Endothelial cell of umbilical vein (primary cell): ENCODE results near the gene C2orf74. TPM values are rescaled to one million over a fixed set of nuclear protein-coding genes. Genes with fewer than 3 reads are reported as not detected.

Source experiments
- BruUV-seq: library from RNA; stranded (reverse); fragments of 400-500 nt; replicated peaks from 2 replicates; lab custom pipeline; 2021; lab: Mats Ljungman, UMichigan
- CTCF ChIA-PET: fragments of 300-600, 350-600 bp; sonication (Branson Sonifier 250); formaldehyde crosslinking; loops from one replicate; lab custom pipeline; 2021; ENCODE audit warnings: antibody characterized with exemption, inconsistent platforms; lab: Charles Lee
- POLR2A ChIA-PET: fragments of 300-600, 350-600 bp; sonication (Branson Sonifier 250); formaldehyde crosslinking; loops from one replicate; lab custom pipeline; 2021; ENCODE audit warnings: antibody characterized with exemption, inconsistent platforms; lab: Charles Lee
- DNase-seq: peaks from one replicate; pipeline ENCODE4 v3.0.0-alpha.2; 2011; ENCODE audit warnings: low read depth, low spot score
- FAIRE-seq: peaks from 2 replicates; lab custom pipeline; 2011; peaks lifted over from hg19 to GRCh38; lab: Jason Lieb, UNC
- H2AFZ ChIP-seq: 2 replicates; pipeline ENCODE4 v1.6.0; 2012; ENCODE audit warnings: low read depth, low read length, control low read depth, inconsistent platforms
- H3K27ac ChIP-seq: 2 replicates; pipeline ENCODE4 v1.5.1; 2011; ENCODE audit warnings: low read depth, mild to moderate bottlenecking, control low read depth, low read length, moderate library complexity; ENCODE audit not compliant: insufficient read depth
- H3K27me3 ChIP-seq, 2 experiments: 2 replicates each; pipeline versions ENCODE4 v1.6.0 to v1.6.1; 2011; ENCODE audit warnings: low read length in 2 of 2, mixed read lengths in 1 of 2; ENCODE audit not compliant: control insufficient read depth in 2 of 2, insufficient read depth in 2 of 2
- H3K36me3 ChIP-seq, 2 experiments: 2 replicates in 1 of 2; 3 replicates in 1 of 2; pipeline ENCODE4 v1.5.1; 2011; ENCODE audit warnings: low read length in 2 of 2, mild to moderate bottlenecking in 1 of 2, moderate library complexity in 1 of 2; ENCODE audit not compliant: control insufficient read depth in 2 of 2, insufficient read depth in 2 of 2; ENCODE audit errors: extremely low read depth in 1 of 2
- H3K4me1 ChIP-seq: 3 replicates; pipeline ENCODE4 v1.5.1; 2011; ENCODE audit warnings: mild to moderate bottlenecking, low read length; ENCODE audit not compliant: control insufficient read depth, insufficient read depth; ENCODE audit errors: extremely low read depth
- H3K4me2 ChIP-seq: 2 replicates; pipeline ENCODE4 v1.6.1; 2011; ENCODE audit warnings: low read length, control low read depth, mixed read lengths; ENCODE audit not compliant: insufficient read depth
- H3K4me3 ChIP-seq, 3 experiments: fragments of 200-600 bp in 1 of 3; sonication (generic), shearing (Covaris generic) in 1 of 3; replicated peaks in 1 of 3; 2 replicates each; pipeline ENCODE4 v1.5.1; 2011 to 2016; ENCODE audit warnings: control low read depth in 3 of 3, low read length in 3 of 3, mild to moderate bottlenecking in 2 of 3, inconsistent platforms in 1 of 3, low read depth in 1 of 3, moderate library complexity in 1 of 3; ENCODE audit not compliant: insufficient read depth in 1 of 3
- H3K79me2 ChIP-seq: 2 replicates; pipeline ENCODE4 v1.6.0; 2012; ENCODE audit warnings: low read length, inconsistent platforms; ENCODE audit not compliant: control insufficient read depth, insufficient read depth
- H3K9ac ChIP-seq: replicated peaks from 2 replicates; pipeline ENCODE3; 2011; ENCODE audit warnings: low read length, control low read depth; ENCODE audit not compliant: insufficient read depth; ENCODE audit errors: extremely low read depth
- H3K9me1 ChIP-seq: replicated peaks from 3 replicates; pipeline ENCODE4 v1.6.0; 2011; ENCODE audit warnings: mild to moderate bottlenecking, low read length; ENCODE audit not compliant: control insufficient read depth, insufficient read depth; ENCODE audit errors: extremely low read depth
- H3K9me3 ChIP-seq: replicated peaks from 2 replicates; pipeline ENCODE4 v1.5.1; 2012; ENCODE audit warnings: low read length, inconsistent platforms; ENCODE audit not compliant: control insufficient read depth, insufficient read depth
- H4K20me1 ChIP-seq: replicated peaks from 2 replicates; pipeline ENCODE3; 2011; ENCODE audit warnings: mild to moderate bottlenecking, low read length; ENCODE audit not compliant: control insufficient read depth, insufficient read depth; ENCODE audit errors: extremely low read depth
- EZH2 ChIP-seq: IDR thresholded peaks from 2 replicates; pipeline ENCODE4 v1.6.1; 2012; ENCODE audit warnings: borderline replicate concordance, low read depth, mild to moderate bottlenecking, moderate library complexity, low read length, inconsistent platforms; ENCODE audit not compliant: severe bottlenecking
- FOS ChIP-seq: IDR thresholded peaks from 2 replicates; pipeline ENCODE4 v1.6.1; 2011; ENCODE audit warnings: mild to moderate bottlenecking, low read length, moderate library complexity, borderline replicate concordance; ENCODE audit not compliant: insufficient read depth
- GATA2 ChIP-seq: IDR thresholded peaks from 2 replicates; pipeline ENCODE4 v1.7.0; 2011; ENCODE audit warnings: low read depth, mild to moderate bottlenecking, moderate library complexity, mixed read lengths, low read length; ENCODE audit not compliant: insufficient read length, insufficient read depth
- JUN ChIP-seq: IDR thresholded peaks from 2 replicates; pipeline ENCODE4 v1.6.1; 2011; ENCODE audit warnings: borderline replicate concordance, low read depth; ENCODE audit not compliant: insufficient read length, insufficient read depth
- MYC ChIP-seq: IDR thresholded peaks from one replicate; pipeline ENCODE4 v1.6.1; 2011; ENCODE audit warnings: mild to moderate bottlenecking, low read depth, low read length
- POLR2A ChIP-seq: IDR thresholded peaks from 2 replicates; pipeline ENCODE4 v1.6.1; 2012; ENCODE audit warnings: low read depth, mild to moderate bottlenecking, control low read depth, low read length
- POLR2AphosphoS5 ChIP-seq: IDR thresholded peaks from 2 replicates; pipeline ENCODE4 v1.6.1; 2012; ENCODE audit warnings: low read depth, mild to moderate bottlenecking, control low read depth, low read length, moderate library complexity; ENCODE audit not compliant: insufficient read depth
- dilution Hi-C: fragments of 300-500 bp; cut with MboI; formaldehyde crosslinking; loops from one replicate; pipeline ENCODE4 v1.15.0; 2019; ENCODE audit warnings: low sequenced_read_pairs; ENCODE audit not compliant: extremely low pct_ligation_motif_present
- intact Hi-C: fragments of 100-400 bp; cut with micrococcal nuclease; formaldehyde crosslinking; loops from one replicate; pipeline ENCODE4 v1.10.0; 2022
- polyA plus RNA-seq, 4 experiments: library from polyadenylated mRNA; depleted of rRNA in 3 of 4; stranded (reverse) in 3 of 4; unstranded in 1 of 4; fragments of >200 nt; gene quantifications; 2 replicates each; pipeline versions ENCODE4 v1.2.1 to v1.2.3, GENCODE V29; 2011 to 2012; ENCODE audit warnings: missing spikeins in 1 of 4
- total RNA-seq: library from RNA; stranded (reverse); gene quantifications from 2 replicates; pipeline ENCODE4 v1.2.3, GENCODE V29; 2021
- TF ChIP-seq, protein P1 (sequence below): IDR thresholded peaks from 2 replicates; pipeline ENCODE4 v1.6.1; 2011; ENCODE audit not compliant: insufficient read depth, insufficient read length
- TF ChIP-seq, protein P2 (sequence below), 2 donors: IDR thresholded peaks; 1 replicate in 1 of 2; 2 replicates in 1 of 2; pipeline ENCODE4 v1.5.1; 2011; ENCODE audit warnings: low read length in 2 of 2, mild to moderate bottlenecking in 2 of 2, moderate library complexity in 2 of 2, control low read depth in 1 of 2, inconsistent platforms in 1 of 2, low read depth in 1 of 2; ENCODE audit not compliant: insufficient read depth in 1 of 2; ENCODE audit errors: extremely low read depth in 1 of 2

C2orf74 gene
- total and polyA plus RNA-seq, 2 donors (not counting 3 experiments of a cell fraction or from before 2014, with no cell fraction given) = 4.1 to 5.6 TPM

DNA sequence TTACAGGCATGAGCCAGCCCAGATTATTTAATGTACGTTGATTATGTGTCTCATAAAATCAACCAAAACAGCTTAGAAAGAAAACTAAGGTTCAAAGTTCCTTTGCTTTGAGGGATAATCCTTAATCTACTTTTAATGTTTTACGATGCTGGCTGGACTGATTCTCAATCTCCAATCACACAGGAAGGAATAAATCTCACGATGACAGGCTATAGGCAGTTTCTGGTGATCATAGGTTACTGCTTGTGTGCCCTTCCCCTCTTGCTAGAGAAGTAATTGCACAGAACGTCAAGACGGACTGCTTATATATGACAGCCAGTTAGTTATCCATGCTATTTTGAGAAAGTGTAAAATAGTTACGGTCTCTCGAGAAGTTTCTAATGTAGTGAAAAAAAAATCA lies 43.1 kb downstream of the C2orf74 start:
- ChIA-PET CTCF (interaction anchor here (1.0 to 1.3 kb wide), 2 partner anchors 8 to 17 kb away, joined by 3 read pairs; no protein-coding TSS in a partner anchor), POLR2A (no interaction called here)
- H3K4me1 ChIP-seq = no peaks in the 10 kb centered on the region
- no peaks in the 10 kb centered on the region for H4K20me1 ChIP-seq
- dilution Hi-C loops = no loop called here
- no peak for TF ChIP-seq MYC
- TF ChIP-seq FOS = no peak
- TF ChIP-seq POLR2A = no peak
- no peak for TF ChIP-seq POLR2AphosphoS5
- TF ChIP-seq, protein P1, sequence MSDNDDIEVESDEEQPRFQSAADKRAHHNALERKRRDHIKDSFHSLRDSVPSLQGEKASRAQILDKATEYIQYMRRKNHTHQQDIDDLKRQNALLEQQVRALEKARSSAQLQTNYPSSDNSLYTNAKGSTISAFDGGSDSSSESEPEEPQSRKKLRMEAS = no peak
- TF ChIP-seq, protein P2, sequence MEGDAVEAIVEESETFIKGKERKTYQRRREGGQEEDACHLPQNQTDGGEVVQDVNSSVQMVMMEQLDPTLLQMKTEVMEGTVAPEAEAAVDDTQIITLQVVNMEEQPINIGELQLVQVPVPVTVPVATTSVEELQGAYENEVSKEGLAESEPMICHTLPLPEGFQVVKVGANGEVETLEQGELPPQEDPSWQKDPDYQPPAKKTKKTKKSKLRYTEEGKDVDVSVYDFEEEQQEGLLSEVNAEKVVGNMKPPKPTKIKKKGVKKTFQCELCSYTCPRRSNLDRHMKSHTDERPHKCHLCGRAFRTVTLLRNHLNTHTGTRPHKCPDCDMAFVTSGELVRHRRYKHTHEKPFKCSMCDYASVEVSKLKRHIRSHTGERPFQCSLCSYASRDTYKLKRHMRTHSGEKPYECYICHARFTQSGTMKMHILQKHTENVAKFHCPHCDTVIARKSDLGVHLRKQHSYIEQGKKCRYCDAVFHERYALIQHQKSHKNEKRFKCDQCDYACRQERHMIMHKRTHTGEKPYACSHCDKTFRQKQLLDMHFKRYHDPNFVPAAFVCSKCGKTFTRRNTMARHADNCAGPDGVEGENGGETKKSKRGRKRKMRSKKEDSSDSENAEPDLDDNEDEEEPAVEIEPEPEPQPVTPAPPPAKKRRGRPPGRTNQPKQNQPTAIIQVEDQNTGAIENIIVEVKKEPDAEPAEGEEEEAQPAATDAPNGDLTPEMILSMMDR (IDR thresholded peaks at IDR 0.05; ENCODE audit: extremely low read depth in 1 of 2, insufficient read depth in 1 of 2, low read depth in 1 of 2, low read length in 2 of 2) = no peak
- no peak for TF ChIP-seq EZH2
- no peak for TF ChIP-seq GATA2
- TF ChIP-seq JUN = no peak
- no peaks in the 10 kb centered on the region for H3K79me2 ChIP-seq
- H3K9me3 ChIP-seq = no peaks in the 10 kb centered on the region
- BruUV-seq = no TSS peak
- no peak overlapping the region for H3K27ac ChIP-seq
- intact Hi-C loops = no loop called here
- H3K9ac ChIP-seq = no peak overlapping the region
- H3K4me2 ChIP-seq = no peak overlapping the region
- DNase-seq (no peak), FAIRE-seq (no peak)
- peaks cover 18 to 25% of the 10 kb centered on the region in 2 experiments for H3K36me3 ChIP-seq
- no peak overlapping the region for H3K4me3 ChIP-seq
- no peaks in the 10 kb centered on the region for H3K9me1 ChIP-seq
- no peak overlapping the region for H2AFZ ChIP-seq
- no peaks in the 10 kb centered on the region for H3K27me3 ChIP-seq
